Stimulated activated naive B cell treated with anti-CD40 and anti-IgM and Interleukin-4, amounts not matched to agents 10 μg/mL and 1 μg/mL and 100 μg/mL, for 72 hours (primary cell): ENCODE measurements around the gene FCGR3B.
A peak's percentile ranks its signal among the peaks of the same experiment; 100 is the strongest.
"Not testable (repeated sequence)": the region's sequence is repeated elsewhere in the genome, so short reads cannot be mapped to it uniquely, and the experiment has no call there.

Experiments used
- ATAC-seq, 2 donors: fragments of 150-1000 bp; cut with Tn5 transposase; replicated peaks; 2 replicates each; pipeline ENCODE4 v1.10.0; 2021; ENCODE audit warnings: moderate library complexity in 1 of 2
- DNase-seq: peaks from one replicate; pipeline ENCODE4 v3.0.0; 2021
- H3K27ac Mint-ChIP-seq: one replicate; pipeline ENCODE4 v1.8.0; 2022; ENCODE audit warnings: mild to moderate bottlenecking, mixed read lengths
- H3K27me3 Mint-ChIP-seq, 2 donors: one replicate each; pipeline ENCODE4 v1.8.0; 2022; ENCODE audit warnings: mixed read lengths in 2 of 2
- H3K36me3 Mint-ChIP-seq, 2 donors: one replicate each; pipeline ENCODE4 v1.8.0; 2022; ENCODE audit warnings: mixed read lengths in 2 of 2, mild to moderate bottlenecking in 1 of 2
- H3K4me1 Mint-ChIP-seq, 2 donors: one replicate each; pipeline ENCODE4 v1.8.0; 2022; ENCODE audit warnings: mixed read lengths in 2 of 2, mild to moderate bottlenecking in 1 of 2
- H3K4me3 Mint-ChIP-seq, 2 donors: one replicate each; pipeline ENCODE4 v1.8.0; 2022; ENCODE audit warnings: mild to moderate bottlenecking in 2 of 2, mixed read lengths in 2 of 2, moderate library complexity in 1 of 2
- H3K9me3 Mint-ChIP-seq, 2 donors: one replicate each; pipeline ENCODE4 v1.8.0; 2022; ENCODE audit warnings: mixed read lengths in 2 of 2, mild to moderate bottlenecking in 1 of 2

Gene FCGR3B

DNA sequence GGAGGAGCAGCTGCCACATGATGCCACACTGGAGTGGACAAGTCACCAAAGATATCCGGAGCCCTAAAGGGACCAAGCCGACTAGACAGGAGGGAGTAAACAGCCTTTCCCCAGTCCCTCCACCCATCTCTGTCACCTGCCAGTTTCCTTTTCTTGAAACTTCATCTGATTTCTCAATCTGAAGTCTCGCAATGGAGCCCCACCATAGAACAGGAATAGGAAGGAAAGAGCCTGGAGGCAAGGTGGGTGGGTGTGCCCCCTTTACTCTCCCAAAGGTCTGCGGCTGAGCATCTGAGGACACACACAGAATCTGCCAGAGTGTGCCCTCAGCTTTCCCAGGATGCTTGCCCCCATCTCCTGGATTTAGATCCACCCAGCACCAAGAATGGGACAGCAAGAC is at the start of gene FCGR3B:
TSS of gene FCGR3B (minus strand) at position 101 of the 400 bp plus-strand sequence. CDS start at position 19, 82 bp downstream.
- H3K27ac Mint-ChIP-seq, result no peak within 1 kb of the TSS
- peaks cover 0 to 3% of the 10 kb centered on the region in 2 donors for H3K27me3 Mint-ChIP-seq
- DNase-seq, result no peak
- no peaks in the 10 kb centered on the region for H3K36me3 Mint-ChIP-seq
- no peak for ATAC-seq
- H3K4me1 Mint-ChIP-seq, result peaks cover 5 to 8% of the 10 kb centered on the region in 2 donors
- H3K9me3 Mint-ChIP-seq, result no peaks in the 10 kb centered on the region
- H3K4me3 Mint-ChIP-seq, result no peak within 1 kb of the TSS

DNA sequence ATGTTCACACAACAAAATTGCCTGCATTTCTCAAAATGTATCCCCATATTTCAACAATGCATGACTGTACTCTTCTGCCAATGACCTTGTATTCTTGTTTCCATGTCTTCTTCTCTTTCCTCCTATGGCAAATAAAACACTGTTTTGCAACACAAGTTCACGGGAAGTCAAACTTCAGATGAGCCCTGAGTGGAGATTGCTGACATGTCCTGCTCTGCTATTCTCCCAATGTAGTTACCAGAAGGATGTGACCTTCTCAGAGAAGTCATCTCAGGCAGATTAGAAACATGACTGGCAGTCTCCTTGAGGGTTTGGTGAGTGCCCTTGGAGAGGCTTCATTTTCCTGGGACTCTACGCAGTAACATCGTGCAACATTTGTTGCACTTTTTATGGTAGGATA is 47.5 kb upstream of the FCGR3B start:
- no peak overlapping the region for H3K4me3 Mint-ChIP-seq
- no peak overlapping the region for H3K27ac Mint-ChIP-seq
- H3K9me3 Mint-ChIP-seq, result no peaks in the 10 kb centered on the region
- peaks cover 2 to 27% of the 10 kb centered on the region in 2 donors for H3K36me3 Mint-ChIP-seq
- H3K27me3 Mint-ChIP-seq, result no peaks in the 10 kb centered on the region
- peaks cover 7 to 12% of the 10 kb centered on the region in 2 donors for H3K4me1 Mint-ChIP-seq
- ATAC-seq (no peak), DNase-seq (no peak)

DNA sequence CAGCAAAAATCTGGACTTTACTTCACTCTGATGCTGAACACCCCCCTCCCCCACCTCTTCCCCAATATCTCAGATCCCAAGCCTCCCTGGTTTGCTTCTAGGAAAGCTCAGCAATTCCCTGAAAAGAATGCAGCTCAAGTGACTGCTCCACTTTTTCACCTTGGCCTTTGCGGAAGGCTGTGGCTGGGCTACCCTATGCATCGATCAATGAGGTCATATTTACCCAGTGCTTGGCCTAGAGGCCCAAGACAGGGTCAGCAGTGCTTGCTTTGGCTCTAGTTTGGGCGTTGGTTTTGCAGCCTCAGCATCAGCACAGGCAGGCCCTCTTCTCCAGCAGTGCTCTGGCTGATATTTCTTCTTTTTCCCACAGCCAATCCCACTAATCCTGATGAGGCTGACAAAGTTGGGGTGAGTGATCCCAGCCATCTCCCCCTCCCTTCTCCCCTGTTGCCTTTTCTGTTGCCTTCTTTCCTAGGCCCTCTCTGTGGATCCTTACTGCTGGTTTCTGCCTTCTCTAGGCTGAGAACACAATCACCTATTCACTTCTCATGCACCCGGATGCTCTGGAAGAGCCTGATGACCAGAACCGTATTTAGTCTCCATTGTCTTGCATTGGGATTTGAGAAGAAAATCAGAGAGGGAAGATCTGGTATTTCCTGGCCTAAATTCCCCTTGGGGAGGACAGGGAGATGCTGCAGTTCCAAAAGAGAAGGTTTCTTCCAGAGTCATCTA is 46.1 kb upstream of the FCGR3B start:
- peaks cover 7 to 10% of the 10 kb centered on the region in 2 donors for H3K4me1 Mint-ChIP-seq
- no peak for DNase-seq
- H3K36me3 Mint-ChIP-seq, result peaks cover 2 to 27% of the 10 kb centered on the region in 2 donors
- no peaks in the 10 kb centered on the region for H3K27me3 Mint-ChIP-seq
- H3K4me3 Mint-ChIP-seq, result no peak overlapping the region
- H3K9me3 Mint-ChIP-seq, result no peaks in the 10 kb centered on the region
- ATAC-seq, result no peak
- H3K27ac Mint-ChIP-seq, result peak overlapping the region; percentile 83

DNA sequence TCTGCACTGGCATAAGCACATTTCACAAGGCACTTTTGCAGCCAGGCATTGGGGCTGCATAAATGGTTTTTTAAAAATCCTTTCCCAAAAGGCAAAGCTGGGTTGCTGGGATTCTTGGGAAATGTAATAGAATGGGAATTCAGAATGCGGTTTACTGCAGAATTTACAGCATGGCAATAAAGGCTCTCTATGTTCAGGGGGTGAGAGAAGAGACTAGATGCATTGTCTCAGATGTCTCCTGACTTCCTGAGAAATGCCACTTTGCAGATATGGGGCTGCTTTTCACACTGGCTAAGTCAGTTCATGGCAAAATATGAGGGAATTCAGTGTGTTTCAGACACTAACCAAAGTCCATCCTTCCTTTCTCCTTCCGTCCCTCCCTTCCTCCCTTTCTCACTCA is 45.5 kb upstream of the FCGR3B start:
- Mint-ChIP-seq H3K27ac (no peak overlapping the region), H3K9me3 (no peaks in the 10 kb centered on the region), H3K36me3 (peaks cover 2 to 27% of the 10 kb centered on the region in 2 donors), H3K4me3 (no peak overlapping the region), H3K4me1 (peaks cover 9 to 10% of the 10 kb centered on the region in 2 donors), H3K27me3 (no peaks in the 10 kb centered on the region)
- DNase-seq (no peak), ATAC-seq (no peak)

DNA sequence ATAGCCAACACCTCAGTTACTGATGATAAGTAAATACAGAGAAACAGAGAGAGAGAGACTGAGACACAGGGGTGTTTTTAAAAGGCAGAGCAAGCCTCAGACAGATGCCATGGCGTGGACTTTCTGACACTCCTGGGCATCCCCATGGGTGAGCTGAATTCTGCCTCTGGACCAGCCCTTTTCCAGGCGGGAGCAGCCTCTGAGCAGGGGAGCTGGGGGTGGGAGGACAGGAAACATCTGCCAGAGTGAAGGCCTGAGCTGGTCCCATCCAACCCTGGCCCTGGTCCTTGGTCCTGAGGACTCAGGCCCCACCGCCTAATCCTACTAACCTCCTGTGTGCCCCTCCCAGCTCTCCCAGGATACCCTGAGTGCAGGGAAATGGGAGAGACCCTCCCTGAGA is 43.9 kb upstream of the FCGR3B start:
- Mint-ChIP-seq H3K4me1 (peaks cover 10 to 11% of the 10 kb centered on the region in 2 donors), H3K36me3 (peaks cover 2 to 27% of the 10 kb centered on the region in 2 donors)

DNA sequence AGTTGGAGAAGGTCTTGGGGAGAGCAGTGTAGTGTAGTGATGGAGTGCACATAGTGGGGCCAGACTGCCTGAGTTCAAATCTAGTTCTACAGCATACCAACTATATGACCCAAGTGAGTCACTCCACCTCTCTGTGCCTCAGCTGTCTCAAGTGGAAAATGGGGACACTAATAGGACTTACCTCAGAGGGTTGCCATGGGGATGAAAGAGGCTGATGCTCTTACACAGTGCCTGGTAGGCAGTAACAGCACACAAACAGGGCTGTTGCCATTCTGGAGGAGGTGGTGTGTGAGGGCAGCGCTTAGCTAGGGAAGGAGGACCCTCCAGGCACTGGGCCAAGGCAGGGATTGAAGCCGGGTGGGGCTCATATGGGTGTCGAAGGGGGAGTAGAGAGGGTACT is 43.5 kb upstream of the FCGR3B start:
- Mint-ChIP-seq H3K4me1 (peaks cover 10 to 11% of the 10 kb centered on the region in 2 donors), H3K36me3 (peaks cover 2 to 27% of the 10 kb centered on the region in 2 donors)
- DNase-seq, H3K27me3 Mint-ChIP-seq, H3K27ac Mint-ChIP-seq, ATAC-seq, H3K4me3 Mint-ChIP-seq, H3K9me3 Mint-ChIP-seq: not testable (repeated sequence)

More for the DNA sequence above, 43.9 kb upstream of the FCGR3B start:
- H3K27me3 Mint-ChIP-seq, ATAC-seq, H3K4me3 Mint-ChIP-seq, DNase-seq, H3K9me3 Mint-ChIP-seq, H3K27ac Mint-ChIP-seq: not testable (repeated sequence)

DNA sequence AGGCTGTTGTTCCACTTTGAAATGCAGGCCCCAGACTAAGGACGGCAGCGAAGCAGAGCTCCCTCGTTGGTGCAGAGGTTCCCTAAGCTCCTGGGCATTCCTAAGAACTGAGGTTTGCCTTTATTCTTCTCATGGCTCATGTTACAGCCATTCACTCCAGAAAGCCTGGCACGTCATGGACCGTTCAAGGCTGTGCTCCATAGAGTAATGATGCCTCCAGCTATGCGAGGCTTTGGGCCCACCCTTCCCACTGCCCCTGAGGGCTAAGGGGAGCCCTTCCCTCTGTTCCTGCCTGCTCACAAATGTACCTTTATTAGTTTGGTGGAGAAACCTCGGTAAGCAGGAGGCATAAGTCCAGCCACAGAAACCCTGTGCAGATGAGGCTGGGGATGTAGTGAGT is 42.5 kb upstream of the FCGR3B start:
- DNase-seq, H3K4me3 Mint-ChIP-seq, H3K9me3 Mint-ChIP-seq, ATAC-seq, H3K27ac Mint-ChIP-seq, H3K27me3 Mint-ChIP-seq: not testable (repeated sequence)
- peaks cover 2 to 24% of the 10 kb centered on the region in 2 donors for H3K36me3 Mint-ChIP-seq
- H3K4me1 Mint-ChIP-seq, result peaks cover 10 to 11% of the 10 kb centered on the region in 2 donors

DNA sequence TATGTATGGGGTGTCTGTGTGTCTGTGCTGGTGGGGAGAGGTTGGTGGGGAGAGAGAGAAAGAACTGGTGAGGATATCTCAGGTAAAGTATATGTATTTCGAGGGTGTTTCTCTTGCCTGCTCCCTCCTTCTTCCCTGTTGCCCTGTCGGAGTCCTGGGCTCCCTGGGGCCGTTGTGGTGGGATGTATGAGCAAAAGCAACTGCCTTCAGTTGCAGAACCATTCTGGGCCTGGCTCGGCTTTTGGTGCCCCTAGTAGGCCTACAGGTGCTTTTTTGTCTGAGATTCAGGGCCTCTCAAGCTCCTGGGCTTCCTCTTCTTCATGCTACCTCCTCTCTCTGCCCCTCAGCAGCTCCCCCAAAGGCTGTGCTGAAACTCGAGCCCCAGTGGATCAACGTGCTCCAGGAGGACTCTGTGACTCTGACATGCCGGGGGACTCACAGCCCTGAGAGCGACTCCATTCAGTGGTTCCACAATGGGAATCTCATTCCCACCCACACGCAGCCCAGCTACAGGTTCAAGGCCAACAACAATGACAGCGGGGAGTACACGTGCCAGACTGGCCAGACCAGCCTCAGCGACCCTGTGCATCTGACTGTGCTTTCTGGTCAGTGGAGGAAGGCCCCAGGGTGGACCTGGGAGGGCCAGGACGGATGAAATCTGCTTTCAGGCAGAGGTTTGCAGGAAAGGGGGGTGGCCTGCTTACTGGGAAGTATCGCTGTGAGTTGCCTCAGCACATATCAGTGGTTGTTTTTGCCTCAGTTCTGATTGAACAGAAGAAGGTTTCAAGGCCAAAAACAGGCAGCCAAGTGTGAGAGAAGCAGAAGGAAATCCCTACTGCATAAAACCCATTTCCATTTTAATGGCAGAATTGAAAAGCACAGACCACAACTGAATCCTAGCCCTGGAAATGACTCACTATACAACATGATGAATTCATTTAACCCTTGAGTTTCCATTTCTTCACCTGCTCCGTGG is 40.4 kb upstream of the FCGR3B start:
- not testable (repeated sequence) for H3K4me3 Mint-ChIP-seq

DNA sequence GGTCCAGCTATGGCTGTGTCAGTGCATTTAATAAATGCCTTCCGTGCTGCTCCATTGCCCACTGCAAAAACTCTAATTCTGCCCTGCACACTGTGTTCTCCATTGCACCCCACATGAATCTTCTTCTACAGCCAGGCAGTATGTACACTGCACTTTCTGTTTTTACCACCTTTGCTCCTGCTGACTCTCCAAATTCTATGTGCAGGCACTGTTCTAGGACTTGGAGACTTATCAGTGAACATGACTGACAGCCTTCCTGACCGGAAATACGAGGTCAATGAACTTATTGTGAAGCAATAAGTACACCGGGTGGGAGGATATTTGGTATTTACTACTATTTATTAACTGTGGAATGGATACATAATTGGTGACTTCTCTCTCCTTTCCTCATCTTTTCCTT is 33.7 kb upstream of the FCGR3B start:
- not testable (repeated sequence) for H3K36me3 Mint-ChIP-seq, ATAC-seq, H3K9me3 Mint-ChIP-seq, H3K4me3 Mint-ChIP-seq, DNase-seq, H3K4me1 Mint-ChIP-seq, H3K27ac Mint-ChIP-seq, H3K27me3 Mint-ChIP-seq

More for the DNA sequence above, 40.4 kb upstream of the FCGR3B start:
- not testable (repeated sequence) for H3K27me3 Mint-ChIP-seq, DNase-seq, H3K9me3 Mint-ChIP-seq, H3K4me1 Mint-ChIP-seq, H3K27ac Mint-ChIP-seq
- ATAC-seq, result peak in 1 of 2 donors; percentile 50
- peaks cover 0 to 12% of the 10 kb centered on the region in 2 donors for H3K36me3 Mint-ChIP-seq

DNA sequence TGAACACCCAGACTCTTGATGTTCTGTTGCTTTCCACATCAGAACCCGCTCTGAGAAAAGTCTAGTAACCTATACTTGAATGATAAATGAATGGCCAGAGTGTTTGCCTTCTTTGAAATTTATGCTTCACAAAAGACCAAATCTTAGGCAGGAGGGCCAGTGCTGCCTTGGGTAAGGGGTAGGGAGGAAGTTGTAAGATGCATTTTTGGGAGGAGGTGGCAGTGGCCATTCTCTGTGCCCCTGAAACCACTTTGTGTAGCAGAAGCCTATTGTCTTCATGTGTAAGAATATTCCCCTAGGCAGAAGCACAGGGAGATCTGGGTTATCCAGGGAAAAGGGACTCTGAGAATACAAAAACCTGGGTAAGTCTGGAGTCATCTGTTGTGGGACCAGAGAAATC is 32.6 kb upstream of the FCGR3B start:
- H3K4me3 Mint-ChIP-seq, DNase-seq, H3K4me1 Mint-ChIP-seq, H3K27ac Mint-ChIP-seq, H3K36me3 Mint-ChIP-seq, H3K27me3 Mint-ChIP-seq, H3K9me3 Mint-ChIP-seq: not testable (repeated sequence)
- peak in 1 of 2 donors; percentile 31 for ATAC-seq

DNA sequence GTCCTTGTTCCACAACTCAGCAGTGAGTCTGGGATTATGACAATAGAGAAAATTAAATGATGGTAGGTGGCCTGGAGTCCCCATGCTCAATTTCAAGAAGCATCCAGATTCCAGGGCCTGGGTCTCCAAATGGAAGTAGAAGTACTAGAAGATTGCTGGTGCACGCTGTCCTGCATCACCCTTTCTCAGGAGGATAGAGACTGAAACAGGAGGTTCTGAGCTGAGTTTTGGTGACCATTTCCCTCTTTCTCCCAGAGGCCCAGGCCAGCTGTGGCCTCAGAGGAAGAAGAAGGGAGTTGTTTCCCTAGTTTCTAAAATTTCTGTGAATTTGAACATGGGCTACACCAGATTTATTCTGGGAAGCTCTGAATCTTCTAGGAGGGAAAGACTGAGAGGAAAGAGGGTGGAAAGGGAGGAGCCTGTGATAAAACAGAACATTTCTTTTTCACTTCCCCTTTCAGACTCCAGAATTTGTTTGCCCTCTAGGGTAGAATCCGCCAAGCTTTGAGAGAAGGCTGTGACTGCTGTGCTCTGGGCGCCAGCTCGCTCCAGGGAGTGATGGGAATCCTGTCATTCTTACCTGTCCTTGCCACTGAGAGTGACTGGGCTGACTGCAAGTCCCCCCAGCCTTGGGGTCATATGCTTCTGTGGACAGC is 31.8 kb upstream of the FCGR3B start, which contains the start of gene FCGR2B:
TSS of gene FCGR2B (plus strand) at position 460 of the 656 bp plus-strand sequence. CDS start at position 559, 99 bp downstream.
- H3K9me3 Mint-ChIP-seq, H3K36me3 Mint-ChIP-seq, H3K27me3 Mint-ChIP-seq, DNase-seq, H3K27ac Mint-ChIP-seq, H3K4me3 Mint-ChIP-seq, H3K4me1 Mint-ChIP-seq: not testable (repeated sequence)
- peak; percentile 74 to 82 for ATAC-seq

DNA sequence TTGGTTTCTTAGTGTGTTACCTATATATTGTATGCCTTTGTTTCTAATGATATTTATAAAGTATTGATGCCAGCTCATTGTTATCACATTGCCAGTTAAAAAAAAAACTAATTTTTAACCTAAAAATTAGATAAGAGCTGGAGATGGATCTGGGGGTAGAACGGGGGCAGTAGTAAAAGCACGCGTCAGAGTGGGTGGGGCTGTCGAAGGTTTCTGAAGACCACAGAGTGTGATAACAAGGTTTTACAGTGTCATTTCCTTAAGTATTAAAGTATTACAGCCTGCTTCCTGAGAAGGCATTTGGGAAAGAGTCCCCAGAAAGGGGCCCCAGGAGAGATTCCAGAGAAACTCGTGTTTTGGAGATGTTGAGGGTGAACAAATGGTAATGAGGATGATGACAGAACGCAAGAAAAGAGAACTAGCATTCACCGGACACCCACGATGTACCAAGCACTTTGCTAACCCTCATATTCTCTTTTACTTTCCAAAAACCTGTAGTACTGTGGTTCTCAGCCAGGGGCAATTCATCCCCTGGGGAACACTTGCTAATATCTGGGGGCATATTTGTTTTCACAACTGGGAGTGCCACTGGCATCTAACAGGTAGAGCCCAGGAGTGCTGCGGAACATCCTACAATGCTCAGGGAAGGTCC is 30.8 kb upstream of the FCGR3B start:
- H3K9me3 Mint-ChIP-seq, H3K4me3 Mint-ChIP-seq, H3K36me3 Mint-ChIP-seq, H3K4me1 Mint-ChIP-seq, H3K27me3 Mint-ChIP-seq, DNase-seq, H3K27ac Mint-ChIP-seq: not testable (repeated sequence)
- ATAC-seq, result peak; percentile 55

DNA sequence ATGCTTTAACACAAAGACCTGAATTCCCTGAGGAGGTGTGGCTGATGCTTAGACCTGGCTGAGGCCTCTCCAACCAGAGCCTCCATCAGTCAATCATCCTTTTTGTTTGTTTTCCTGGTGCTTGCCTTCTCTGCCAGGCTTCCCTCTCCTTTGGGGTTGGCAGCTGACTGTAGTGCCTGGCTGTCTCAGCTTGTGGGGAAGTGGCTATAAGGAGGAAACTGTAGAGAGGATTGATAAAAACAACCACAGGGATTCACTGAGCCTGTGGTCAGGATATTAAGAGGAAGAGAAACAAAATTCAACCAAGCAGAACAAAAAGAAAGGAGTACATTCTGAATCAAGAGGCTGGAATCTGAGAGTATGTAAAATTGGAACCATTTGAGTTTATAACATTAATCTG is 27.5 kb upstream of the FCGR3B start:
- H3K27ac Mint-ChIP-seq, H3K27me3 Mint-ChIP-seq, H3K9me3 Mint-ChIP-seq, H3K36me3 Mint-ChIP-seq, DNase-seq, H3K4me3 Mint-ChIP-seq, H3K4me1 Mint-ChIP-seq: not testable (repeated sequence)
- peak; percentile 62 to 71 for ATAC-seq

DNA sequence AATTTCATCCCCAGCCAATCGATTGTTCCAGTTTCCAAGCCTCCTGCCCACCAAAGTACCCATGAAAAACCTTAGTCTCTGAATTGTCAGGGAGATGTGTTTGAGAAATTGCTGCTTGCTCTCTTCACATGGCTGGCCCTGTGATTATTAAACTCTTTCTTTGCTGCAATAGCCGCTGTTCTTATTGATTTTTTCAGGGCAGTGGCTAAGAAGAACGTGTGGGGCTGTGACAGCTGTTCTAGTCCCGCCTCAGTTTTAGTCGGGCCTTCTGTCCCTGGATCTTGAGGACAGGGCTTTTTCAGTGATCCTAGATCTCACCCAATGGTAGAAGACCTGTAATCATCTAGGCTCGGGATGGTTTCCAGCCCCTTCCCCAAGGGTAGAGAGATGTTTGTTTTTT is 23.0 kb upstream of the FCGR3B start:
- H3K4me1 Mint-ChIP-seq, H3K36me3 Mint-ChIP-seq, H3K4me3 Mint-ChIP-seq, DNase-seq, H3K27ac Mint-ChIP-seq, H3K9me3 Mint-ChIP-seq, H3K27me3 Mint-ChIP-seq, ATAC-seq: not testable (repeated sequence)
